HEK293T (cell line): Measurements from ENCODE around the gene ASPSCR1.

Experiments used
- BHLHE40 ChIP-seq: fragments of 450-650 bp; IDR thresholded peaks from 2 replicates; pipeline ENCODE4 v1.6.1; 2016; ENCODE audit warnings: mild to moderate bottlenecking, moderate library complexity, borderline replicate concordance
- FOXA1 ChIP-seq: fragments of 450-650 bp; IDR thresholded peaks from 2 replicates; pipeline ENCODE4 v1.6.1; 2016; ENCODE audit warnings: mild to moderate bottlenecking
- NFRKB ChIP-seq: fragments of 450-650 bp; IDR thresholded peaks from 2 replicates; pipeline ENCODE4 v1.6.1; 2016; ENCODE audit warnings: mild to moderate bottlenecking, moderate library complexity
- PKNOX1 ChIP-seq: fragments of 450-650 bp; IDR thresholded peaks from 2 replicates; pipeline ENCODE4 v1.6.1; 2016
- SP1 ChIP-seq: fragments of 450-650 bp; IDR thresholded peaks from 2 replicates; pipeline ENCODE4 v1.6.1; 2017

- TF ChIP-seq SP1 (no peak), BHLHE40 (no peak), FOXA1 (no peak), PKNOX1 (no peak), NFRKB (no peak)
Measured at GRCh38 chr17:81948635-81949378, 28.6 kb upstream of the ASPSCR1 start.
